ENCODE results near the gene PGBD1.

PGBD1 gene

GRCh38 chr6:28281288-28282064 is at the start of gene PGBD1:
PGBD1 (plus strand) TSS chr6:28281572; CDS start chr6:28283814, 2,242 bp downstream.
- in situ Hi-C loops (cut with MboI; ENCODE audit: low sequenced_read_pairs), result no loop called here

GRCh38 chr6:28232785-28233184 is 48.6 kb upstream of the PGBD1 start:
- in situ Hi-C loops (cut with MboI; ENCODE audit: low sequenced_read_pairs), result no loop called here

- in situ Hi-C loops (cut with MboI; ENCODE audit: low sequenced_read_pairs), result no loop called here
Observed at GRCh38 chr6:28235912-28236452, 45.4 kb upstream of the PGBD1 start.

- in situ Hi-C loops (cut with MboI; ENCODE audit: low sequenced_read_pairs), result no loop called here
Observed at GRCh38 chr6:28239636-28240035, 41.7 kb upstream of the PGBD1 start.

GRCh38 chr6:28240471-28240870 is 40.9 kb upstream of the PGBD1 start:
- in situ Hi-C loops (cut with MboI; ENCODE audit: low sequenced_read_pairs), result no loop called here

GRCh38 chr6:28243946-28244345 is 37.4 kb upstream of the PGBD1 start:
- in situ Hi-C loops (cut with MboI; ENCODE audit: low sequenced_read_pairs), result no loop called here

- in situ Hi-C loops (cut with MboI; ENCODE audit: low sequenced_read_pairs), result no loop called here
Observed at GRCh38 chr6:28245206-28245941, 36.0 kb upstream of the PGBD1 start.

- in situ Hi-C loops (cut with MboI; ENCODE audit: low sequenced_read_pairs), result no loop called here
Observed at GRCh38 chr6:28248916-28249315, 32.5 kb upstream of the PGBD1 start.

- in situ Hi-C loops (cut with MboI; ENCODE audit: low sequenced_read_pairs), result no loop called here
Observed at GRCh38 chr6:28250747-28251146, 30.6 kb upstream of the PGBD1 start.

- in situ Hi-C loops (cut with MboI; ENCODE audit: low sequenced_read_pairs), result no loop called here
Observed at GRCh38 chr6:28251661-28252008, 29.7 kb upstream of the PGBD1 start.

- in situ Hi-C loops (cut with MboI; ENCODE audit: low sequenced_read_pairs), result no loop called here
Observed at GRCh38 chr6:28252009-28252975, 29.1 kb upstream of the PGBD1 start, which contains the start of gene ZKSCAN4. ZKSCAN4 (minus strand) TSS chr6:28252269; CDS start chr6:28251980, 289 bp downstream.

- in situ Hi-C loops (cut with MboI; ENCODE audit: low sequenced_read_pairs), result no loop called here
Observed at GRCh38 chr6:28254121-28254519, 27.3 kb upstream of the PGBD1 start.

GRCh38 chr6:28257042-28257441 is 24.3 kb upstream of the PGBD1 start:
- in situ Hi-C loops (cut with MboI; ENCODE audit: low sequenced_read_pairs), result no loop called here

GRCh38 chr6:28258877-28259777 is 22.2 kb upstream of the PGBD1 start, which contains the start of gene NKAPL:
NKAPL (plus strand) TSS chr6:28259297; CDS start chr6:28259372, 75 bp downstream.
- in situ Hi-C loops (cut with MboI; ENCODE audit: low sequenced_read_pairs), result no loop called here

- in situ Hi-C loops (cut with MboI; ENCODE audit: low sequenced_read_pairs), result no loop called here
Observed at GRCh38 chr6:28263922-28264321, 17.4 kb upstream of the PGBD1 start.

- in situ Hi-C loops (cut with MboI; ENCODE audit: low sequenced_read_pairs), result no loop called here
Observed at GRCh38 chr6:28264834-28265401, 16.5 kb upstream of the PGBD1 start.

- in situ Hi-C loops (cut with MboI; ENCODE audit: low sequenced_read_pairs), result no loop called here
Observed at GRCh38 chr6:28266563-28266961, 14.8 kb upstream of the PGBD1 start.

GRCh38 chr6:28266962-28267694 is 14.2 kb upstream of the PGBD1 start, which contains the start of gene ZSCAN26:
ZSCAN26 (plus strand) TSS chr6:28267143; CDS start chr6:28271920, 4,777 bp downstream.
- in situ Hi-C loops (cut with MboI; ENCODE audit: low sequenced_read_pairs), result no loop called here

- in situ Hi-C loops (cut with MboI; ENCODE audit: low sequenced_read_pairs), result no loop called here
Observed at GRCh38 chr6:28267695-28268059, 13.7 kb upstream of the PGBD1 start.
